ENCODE measurements around the gene COL15A1.

- TF ChIP-seq CTCF (conservative IDR thresholded peaks at IDR 0.05 in 1 of 2, IDR thresholded peaks at IDR 0.05 in 1 of 2; ENCODE audit: extremely low read depth in 1 of 2, insufficient read depth in 1 of 2, low read depth in 1 of 2, low read length in 2 of 2) = no peak
- no peak for TF ChIP-seq EZH2 (IDR thresholded peaks at IDR 0.05; ENCODE audit: borderline replicate concordance, low read length)
Observed at GRCh38 chr9:99090336-99091130, 146.8 kb downstream of the COL15A1 start.
